HG03097 (cell line): Measurements from ENCODE around the gene ZNF487.

Source experiments
- ATAC-seq: cut with Tn5 transposase; IDR thresholded peaks from one replicate; pipeline ENCODE4 v1.9.1; 2021; ENCODE audit not compliant: unreplicated experiment, low FRiP score

ZNF487 gene

GRCh38 chr10:43482319-43483078 lies 45.6 kb downstream of the ZNF487 start:
- no peak for ATAC-seq

GRCh38 chr10:43491855-43492254 lies 54.9 kb downstream of the ZNF487 start:
- no peak for ATAC-seq

- no peak for ATAC-seq
Observed at GRCh38 chr10:43502931-43503330, 66.0 kb downstream of the ZNF487 start.

GRCh38 chr10:43524434-43525247 lies 87.7 kb downstream of the ZNF487 start:
- ATAC-seq = no peak
